ENCODE measurements around the gene TBC1D1.
A peak's percentile ranks its signal among the peaks of the same experiment; 100 is the strongest.

TBC1D1 gene, protein sequence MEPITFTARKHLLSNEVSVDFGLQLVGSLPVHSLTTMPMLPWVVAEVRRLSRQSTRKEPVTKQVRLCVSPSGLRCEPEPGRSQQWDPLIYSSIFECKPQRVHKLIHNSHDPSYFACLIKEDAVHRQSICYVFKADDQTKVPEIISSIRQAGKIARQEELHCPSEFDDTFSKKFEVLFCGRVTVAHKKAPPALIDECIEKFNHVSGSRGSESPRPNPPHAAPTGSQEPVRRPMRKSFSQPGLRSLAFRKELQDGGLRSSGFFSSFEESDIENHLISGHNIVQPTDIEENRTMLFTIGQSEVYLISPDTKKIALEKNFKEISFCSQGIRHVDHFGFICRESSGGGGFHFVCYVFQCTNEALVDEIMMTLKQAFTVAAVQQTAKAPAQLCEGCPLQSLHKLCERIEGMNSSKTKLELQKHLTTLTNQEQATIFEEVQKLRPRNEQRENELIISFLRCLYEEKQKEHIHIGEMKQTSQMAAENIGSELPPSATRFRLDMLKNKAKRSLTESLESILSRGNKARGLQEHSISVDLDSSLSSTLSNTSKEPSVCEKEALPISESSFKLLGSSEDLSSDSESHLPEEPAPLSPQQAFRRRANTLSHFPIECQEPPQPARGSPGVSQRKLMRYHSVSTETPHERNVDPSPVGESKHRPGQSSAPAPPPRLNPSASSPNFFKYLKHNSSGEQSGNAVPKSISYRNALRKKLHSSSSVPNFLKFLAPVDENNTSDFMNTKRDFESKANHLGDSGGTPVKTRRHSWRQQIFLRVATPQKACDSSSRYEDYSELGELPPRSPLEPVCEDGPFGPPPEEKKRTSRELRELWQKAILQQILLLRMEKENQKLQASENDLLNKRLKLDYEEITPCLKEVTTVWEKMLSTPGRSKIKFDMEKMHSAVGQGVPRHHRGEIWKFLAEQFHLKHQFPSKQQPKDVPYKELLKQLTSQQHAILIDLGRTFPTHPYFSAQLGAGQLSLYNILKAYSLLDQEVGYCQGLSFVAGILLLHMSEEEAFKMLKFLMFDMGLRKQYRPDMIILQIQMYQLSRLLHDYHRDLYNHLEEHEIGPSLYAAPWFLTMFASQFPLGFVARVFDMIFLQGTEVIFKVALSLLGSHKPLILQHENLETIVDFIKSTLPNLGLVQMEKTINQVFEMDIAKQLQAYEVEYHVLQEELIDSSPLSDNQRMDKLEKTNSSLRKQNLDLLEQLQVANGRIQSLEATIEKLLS (N-terminal part only)

DNA sequence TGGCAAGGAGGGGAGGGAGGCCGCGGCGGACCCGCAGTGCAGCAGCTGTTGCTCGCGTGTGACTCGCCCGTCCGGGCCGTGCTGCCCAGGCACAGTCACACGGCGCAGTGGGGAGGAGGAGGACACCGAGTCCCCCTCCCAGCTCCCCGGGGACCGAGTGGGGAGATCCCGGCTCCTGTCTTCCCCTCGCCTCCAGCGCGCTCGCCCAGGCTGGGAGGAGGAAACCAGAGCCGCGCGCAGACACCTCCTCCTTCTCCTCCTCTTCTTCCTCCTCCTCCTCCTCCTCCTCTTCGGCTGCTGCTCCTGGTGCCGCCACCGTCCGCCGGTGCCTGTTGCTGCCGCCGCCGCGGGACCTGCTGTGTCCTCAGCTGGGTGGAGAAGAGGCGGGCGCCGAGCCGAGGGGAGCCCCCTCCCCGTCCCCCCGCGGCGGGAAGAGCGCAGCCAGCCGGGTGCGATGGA, at the start of gene TBC1D1:
Gene TBC1D1, plus strand, starts transcription at position 284 of the 459 bp plus-strand sequence. CDS start 11,012 bp downstream, outside the sequence.
- no peak for DNase-seq

DNA sequence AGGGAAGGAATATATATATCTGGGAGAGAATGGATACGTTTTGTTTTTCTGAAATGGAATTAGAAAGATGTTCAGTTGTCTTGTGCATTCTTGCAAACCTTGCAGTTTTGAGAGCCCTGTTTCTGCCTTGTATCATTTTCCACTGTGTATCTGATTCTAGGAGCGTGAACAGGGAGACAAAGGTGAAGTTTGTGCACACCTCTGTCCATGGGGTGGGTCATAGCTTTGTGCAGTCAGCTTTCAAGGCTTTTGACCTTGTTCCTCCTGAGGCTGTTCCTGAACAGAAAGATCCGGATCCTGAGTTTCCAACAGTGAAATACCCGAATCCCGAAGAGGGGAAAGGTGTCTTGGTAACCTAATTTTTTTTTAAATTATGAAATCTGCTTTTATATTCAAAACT, 46.7 kb upstream of the TBC1D1 start:
- no peak for DNase-seq

DNA sequence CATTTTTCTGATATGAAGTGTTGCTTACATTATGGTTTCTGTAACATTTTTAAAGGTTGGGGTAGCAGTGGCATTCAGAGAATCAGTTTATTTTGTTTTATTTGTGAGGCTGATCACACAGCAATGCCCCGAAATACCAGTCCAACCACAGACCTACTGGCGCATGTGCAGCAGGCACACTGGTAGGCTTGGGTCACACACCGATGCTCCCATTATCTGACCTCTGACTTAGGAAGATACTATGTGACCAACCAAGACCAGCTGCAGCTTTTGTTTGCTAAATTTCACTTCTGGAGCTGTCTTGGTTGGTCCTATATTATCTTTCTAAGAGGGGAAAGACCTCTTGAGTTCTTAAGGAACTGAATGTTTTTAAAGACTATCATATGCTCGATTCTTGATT, 45.7 kb upstream of the TBC1D1 start:
- no peak for DNase-seq

DNA sequence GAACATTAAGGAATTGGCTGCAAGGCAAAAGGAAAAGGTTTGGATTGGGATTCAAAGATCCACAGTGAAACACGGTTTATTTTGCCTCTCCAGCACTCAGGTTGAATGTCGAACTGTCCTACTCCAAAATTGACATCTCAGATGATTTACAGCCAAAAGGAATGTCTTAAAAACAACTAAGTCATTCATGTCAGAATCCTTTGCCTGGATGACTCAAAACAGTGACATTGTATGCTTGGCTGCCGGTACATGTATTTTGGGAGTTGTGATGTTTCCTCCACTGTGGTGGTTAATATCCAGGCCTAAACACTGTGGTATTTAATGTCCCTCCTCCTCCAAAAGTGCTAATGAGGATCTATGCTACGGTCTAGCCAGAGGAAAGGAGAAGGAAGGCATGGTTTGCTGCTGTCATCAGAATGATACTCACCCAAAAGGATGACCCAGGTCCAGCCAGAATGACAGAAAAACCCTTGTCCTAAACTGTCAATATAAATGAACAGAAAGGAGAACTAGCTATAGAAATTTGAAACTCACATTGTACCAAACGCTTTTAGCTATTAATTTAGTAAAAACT, 43.5 kb upstream of the TBC1D1 start:
- DNase-seq = no peak

DNA sequence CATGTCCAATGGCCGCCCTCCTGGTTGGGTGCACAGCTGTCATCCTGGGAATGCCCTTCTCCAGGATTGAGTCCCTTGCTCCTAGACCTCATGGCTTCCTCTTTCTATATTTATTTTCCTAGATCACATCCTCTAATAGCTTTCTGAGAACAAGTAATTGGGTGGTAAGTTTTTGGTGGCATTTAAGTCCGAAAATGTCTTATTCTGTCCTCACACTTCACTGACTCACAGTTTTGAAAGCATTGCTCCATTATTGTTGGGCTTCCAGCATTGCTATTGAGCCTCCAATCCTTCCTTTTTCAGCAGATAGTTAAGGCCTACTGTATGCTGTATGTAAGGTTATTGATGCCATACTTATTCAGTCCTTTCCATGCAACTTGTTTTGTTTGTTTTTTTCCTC, 38.5 kb upstream of the TBC1D1 start:
- DNase-seq = no peak

DNA sequence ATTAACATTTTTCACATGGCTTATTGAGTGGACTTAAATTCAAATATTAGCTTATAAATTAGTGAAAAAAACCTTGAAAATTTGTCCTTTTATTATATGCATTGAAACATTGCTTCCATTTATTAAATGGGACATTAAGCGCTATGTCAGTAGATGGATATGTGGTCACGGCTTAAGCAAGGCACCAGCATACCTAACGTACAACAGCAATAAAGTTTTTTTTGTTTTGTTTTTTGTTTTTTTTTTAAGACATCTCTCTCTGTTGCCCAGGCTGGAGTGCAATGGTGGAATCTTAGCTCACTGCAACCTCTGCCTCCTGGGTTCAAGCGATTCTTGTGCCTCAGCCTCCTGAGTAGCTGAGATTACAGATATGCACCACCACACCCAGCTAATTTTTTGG, 32.8 kb upstream of the TBC1D1 start:
- DNase-seq = no peak

DNA sequence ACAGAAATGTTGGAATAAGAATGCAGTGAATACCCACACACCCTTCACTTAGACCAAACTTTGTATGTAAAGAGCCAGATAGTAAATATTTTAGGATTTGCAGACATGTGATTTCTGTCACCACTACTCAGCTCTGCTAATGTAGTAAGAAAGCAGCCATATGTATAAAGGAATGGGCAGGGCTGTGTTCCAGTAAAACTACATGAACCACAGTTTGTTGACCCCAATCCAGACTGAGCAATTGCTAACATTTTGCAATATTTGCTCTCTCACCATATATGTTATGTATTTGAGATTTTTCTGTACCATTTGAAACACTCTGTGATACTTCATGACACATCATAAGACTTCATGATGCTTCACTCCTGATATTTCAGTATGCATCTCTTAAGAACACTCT, 32.0 kb upstream of the TBC1D1 start:
- no peak for DNase-seq

DNA sequence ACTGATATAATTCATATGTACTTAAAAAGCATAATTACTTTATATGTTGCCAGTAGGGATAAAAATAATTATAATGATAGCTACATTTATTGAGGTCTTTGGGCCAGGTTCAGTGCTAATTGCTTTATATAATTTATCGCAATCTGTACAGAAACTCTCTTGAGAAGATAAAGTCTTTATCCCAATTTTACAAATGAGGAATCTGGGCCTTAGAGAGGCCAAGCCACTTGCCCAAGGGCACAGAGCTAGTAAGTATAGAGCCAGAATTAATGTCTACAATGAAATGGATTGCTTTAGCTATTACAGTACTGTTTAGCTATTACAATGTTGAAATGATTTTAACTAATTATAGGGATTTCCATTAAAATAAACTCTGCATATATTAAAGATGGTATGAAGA, 30.6 kb upstream of the TBC1D1 start:
- DNase-seq = no peak

DNA sequence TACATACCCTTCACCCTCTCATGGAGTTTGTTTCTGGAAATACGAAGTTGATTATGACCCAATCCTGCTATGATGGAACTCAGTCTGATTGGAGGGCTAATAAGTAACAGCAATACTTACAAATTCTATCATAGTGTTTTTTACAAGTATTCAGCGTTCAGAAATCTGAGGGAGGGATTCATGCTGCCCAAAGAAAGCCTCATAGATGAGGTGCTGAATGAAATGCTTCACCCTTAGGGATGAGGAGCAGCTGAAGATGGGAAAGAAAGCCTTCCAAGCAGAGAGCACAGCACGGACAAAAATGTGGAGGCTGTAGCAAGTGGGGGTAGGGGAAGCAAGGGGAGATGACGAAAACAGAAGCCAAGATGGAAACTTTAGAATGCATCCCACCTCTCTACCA, 27.9 kb upstream of the TBC1D1 start:
- DNase-seq = no peak

DNA sequence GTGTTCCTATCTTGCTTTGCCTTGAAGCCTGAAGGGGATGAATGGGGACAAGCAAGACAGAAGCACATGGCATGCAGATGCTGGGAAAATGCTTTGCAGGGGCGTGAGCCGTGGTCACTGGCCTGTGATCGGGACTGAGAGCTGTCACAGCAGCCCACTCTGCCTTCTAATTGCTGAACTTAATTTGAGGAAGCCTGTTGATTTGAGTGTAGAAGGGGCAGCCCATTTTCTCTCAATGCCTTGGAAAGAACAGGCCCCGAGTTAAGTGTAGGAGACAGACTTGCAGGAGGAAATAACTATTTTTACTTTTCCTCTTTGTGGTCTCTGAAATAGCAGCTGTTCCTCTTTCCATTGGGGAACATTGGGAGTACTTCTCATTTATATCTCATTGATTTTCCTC, 26.1 kb upstream of the TBC1D1 start:
- DNase-seq = peak; percentile 80

DNA sequence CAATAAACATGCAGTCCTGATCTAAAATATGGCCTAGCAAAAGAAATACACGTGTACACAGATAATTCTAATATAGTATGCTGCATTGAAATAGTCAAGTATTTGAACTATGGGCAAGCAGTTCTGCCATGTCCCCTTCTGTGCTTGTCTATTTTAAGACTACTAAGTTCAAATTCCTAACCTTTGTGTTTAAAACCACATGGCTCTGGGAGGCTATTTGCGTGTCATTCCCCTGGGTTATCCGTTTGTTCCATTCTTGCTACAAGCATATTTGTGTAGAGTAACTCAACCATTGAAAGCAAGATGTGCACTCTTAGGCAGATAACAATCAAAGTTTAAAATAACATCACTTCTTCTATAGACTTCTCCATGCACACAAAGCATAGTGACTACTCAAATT, 25.4 kb upstream of the TBC1D1 start:
- peak; percentile 52 for DNase-seq

DNA sequence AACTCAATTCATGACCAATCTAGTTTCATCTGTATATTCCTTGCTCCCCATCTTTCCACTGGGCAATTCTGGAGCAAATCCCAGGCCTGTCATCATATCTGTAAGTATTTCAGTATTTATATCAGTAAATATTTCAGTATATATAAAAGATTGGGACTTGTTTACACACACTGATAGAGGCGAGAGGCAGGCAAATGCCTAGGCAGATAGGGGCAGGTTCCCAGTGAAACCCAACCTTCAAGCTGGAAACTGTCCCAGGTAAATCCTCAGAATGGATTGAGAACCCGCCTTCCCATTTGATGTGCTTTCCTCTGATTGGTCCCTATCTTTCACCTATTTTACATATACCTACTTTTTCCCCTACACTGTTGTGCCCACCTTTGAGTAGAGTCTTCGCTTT, 23.8 kb upstream of the TBC1D1 start:
- DNase-seq = no peak

DNA sequence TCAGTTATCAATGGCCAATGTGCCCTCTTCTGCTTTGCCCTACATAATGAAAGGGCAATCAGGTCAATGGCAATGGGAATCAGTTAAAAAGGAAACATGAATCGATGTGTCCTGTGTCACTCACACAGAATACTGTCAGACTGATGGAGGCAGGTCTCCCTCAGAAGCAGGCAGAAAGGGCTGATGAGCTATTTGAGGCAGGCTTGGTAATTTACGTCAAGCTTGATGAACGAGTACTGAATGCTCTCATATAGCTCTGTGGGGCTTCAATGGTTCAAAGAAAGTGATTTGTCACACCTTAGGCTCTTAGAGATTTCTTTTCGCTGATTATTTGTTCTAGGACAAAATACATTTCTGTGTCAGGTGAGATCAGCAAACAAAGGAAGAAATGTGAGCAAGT, 22.6 kb upstream of the TBC1D1 start:
- DNase-seq = no peak

DNA sequence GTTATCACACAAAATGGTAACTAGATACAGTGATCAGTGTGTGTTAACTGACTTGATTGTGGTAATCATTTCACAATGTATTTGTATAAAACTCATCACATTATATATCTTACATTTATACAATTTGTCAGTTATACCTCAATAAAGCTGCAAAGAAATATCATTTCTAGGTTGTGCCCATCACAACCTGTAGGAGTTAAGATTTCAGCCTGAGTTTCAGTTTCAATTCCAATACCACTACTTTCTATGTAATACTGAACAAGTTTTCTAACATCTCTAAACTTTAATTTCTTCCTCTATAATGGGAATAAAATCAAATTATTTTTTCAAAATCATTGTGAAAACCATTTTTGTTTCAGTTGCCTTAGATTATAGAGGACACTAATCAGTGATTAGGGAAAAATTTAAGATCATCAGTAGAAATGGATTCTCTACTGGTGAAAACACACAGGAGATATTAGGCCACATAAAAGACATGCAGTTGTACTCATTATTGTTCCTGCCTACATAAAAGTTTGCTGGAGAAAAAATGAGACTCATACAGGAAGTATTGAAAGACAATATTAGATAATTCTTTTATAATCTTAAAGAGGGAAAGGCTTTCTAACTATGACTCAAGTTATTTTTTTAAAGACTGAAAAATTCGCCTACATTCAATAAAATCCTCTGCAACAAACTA, 18.4 kb upstream of the TBC1D1 start:
- no peak for DNase-seq

DNA sequence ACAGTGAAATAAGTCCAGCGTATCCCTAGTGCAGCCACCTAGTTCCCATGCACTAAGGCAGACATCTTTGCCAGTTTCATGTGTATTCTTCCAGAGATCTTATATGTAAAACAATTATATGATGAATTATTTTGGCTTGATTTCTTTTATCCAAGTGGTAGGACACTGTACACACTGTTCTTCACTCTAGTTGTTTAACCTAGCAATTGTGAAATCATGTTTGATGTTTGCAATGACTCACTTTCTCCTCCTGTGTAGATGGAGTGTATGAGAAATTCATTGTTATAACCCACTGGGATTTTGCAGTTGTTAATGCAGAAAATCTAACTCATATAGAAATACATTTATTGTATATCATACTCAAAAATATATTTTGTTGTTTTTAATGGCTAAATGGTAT, 17.5 kb upstream of the TBC1D1 start:
- no peak for DNase-seq

DNA sequence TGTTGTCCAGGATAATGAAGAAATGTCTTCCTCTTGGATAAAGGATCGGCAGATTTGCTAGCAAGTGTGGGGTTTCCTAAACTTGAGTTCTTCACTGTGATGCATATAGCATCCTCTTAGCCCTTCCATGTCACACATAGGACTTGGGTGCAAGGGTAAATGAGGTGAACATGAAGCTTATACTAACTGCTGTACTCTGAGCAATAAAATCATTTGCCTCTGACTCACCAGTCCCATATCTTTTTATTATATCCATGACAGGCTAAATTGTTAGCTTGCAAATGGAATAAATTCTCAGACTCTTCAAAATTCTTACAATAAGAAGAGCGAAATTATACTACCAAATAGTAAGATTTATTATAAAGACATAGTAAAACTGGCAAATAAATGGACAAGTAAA, 14.7 kb upstream of the TBC1D1 start:
- no peak for DNase-seq

DNA sequence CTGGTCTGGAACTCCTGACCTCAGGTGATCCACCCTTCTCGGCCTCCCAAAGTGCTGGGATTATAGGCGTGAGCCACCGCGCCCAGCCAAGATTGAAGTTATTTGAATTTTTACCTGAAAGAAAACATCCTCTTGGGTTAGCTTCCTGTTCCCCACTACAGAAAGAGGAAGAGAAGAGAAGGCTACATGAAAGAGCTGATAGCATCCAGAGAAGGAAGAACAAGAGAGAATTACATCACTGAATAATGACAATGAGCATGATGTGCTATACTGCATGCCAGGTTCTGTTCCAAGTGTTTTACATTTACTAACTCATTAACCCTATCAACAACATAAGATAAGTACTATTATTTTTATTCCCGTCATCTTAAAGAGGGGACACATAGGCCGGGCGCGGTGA, 11.5 kb upstream of the TBC1D1 start:
- no peak for DNase-seq

DNA sequence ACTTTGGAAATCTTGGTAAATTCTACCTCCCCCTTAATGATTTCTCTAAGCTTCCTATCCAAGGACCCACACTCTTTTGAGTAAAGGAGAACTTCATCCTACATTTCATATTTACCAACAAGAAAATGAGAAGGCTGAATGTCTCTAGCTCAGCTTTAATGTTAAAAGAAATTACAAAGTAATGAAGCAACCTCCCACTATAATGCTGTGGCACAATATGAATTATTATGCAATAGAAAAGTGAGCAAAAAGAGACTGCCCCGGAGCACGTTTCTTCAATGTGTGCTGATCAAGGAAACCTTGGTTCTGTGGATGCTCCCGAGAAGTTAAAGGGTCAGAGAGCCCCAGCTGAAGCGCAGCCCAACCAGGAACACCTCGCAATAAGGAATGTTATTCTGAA, 9.1 kb upstream of the TBC1D1 start:
- DNase-seq = no peak

DNA sequence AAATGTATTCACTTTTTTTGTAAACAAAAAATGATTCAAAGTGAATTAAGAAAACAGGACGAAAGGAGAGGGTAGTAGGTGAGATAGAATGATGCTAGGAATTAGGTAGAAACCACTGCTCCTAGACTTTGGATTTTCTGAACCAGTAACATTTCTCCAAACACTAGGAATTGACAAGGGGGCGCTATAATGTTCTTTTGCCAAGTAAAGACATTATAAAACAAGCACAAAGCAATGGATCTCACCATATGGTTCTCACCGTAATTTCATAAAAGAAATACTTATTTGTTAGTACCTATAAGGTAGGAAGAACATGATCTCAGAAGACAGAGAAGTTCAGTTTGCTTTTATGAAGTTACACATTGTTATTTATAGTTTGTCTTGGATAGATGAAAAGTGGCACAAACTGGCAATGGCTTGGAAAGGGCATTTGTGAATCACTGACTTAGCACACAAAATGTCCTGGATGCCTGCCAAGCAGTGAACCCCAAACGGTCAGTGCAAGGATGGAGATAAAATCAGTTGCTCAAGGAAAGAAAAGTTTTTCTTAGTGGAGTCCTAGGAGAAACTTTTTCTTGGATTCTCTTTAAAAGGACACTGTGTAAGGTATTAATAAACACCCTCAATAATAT, 8.1 kb upstream of the TBC1D1 start:
- no peak for DNase-seq

DNA sequence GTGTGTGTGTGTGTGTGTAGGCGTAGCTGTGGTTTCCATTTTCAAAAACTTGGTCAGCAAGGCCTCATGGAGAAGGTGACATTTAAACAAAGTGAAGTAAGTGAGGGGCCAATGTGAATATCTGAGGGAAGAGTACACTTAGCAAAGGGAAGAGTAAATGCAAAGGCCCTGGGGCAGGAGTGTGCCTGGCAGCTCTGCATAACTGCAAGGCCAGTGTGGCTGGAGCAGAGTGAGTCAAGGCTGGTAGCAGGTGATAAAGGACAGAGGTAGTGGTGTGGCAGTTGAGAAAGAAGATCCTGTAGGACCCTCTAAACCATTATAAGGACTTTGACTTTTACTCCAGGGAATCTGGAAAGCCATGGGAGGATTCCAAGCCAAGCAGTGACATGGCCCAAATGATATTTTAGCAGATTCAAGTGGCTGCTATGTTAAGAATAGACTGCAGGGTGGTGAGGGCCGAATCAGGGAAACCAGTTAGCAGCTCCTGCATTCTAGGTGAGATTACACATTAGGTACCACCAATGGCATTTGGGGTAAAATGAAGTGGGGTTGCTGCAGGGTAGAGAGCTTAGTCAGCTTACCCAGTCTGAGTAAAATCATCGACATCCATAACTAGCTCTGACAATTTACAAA, 5.9 kb upstream of the TBC1D1 start:
- DNase-seq = no peak

DNA sequence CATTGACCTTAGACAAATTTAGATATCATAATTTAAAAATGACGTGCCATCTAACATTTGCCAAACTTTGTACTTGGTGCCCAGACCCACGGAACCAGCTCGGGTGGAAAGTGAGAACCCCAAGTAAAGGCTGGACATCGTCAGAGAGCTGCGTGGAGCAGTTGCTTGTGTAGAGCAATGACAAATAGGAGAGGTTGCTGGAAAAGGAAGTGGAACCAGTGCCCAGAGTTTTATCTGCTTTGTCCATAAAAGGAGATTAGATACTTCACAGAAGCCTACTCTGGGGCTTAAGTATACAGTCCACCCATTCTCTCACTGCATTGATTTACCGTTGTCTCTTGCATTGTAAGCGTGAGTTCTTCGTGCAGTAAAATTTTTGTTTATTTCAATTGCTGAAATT, 5.4 kb upstream of the TBC1D1 start:
- no peak for DNase-seq
